Posterior cingulate gyrus (tissue), 11 donors: ENCODE results near the gene POLR3A.

ENCODE experiments used
- DNase-seq, 10 donors: peaks; one replicate each; pipeline versions ENCODE4 v3.0.0 to v3.0.0-alpha.2; 2020 to 2021; ENCODE audit warnings: mixed read lengths in 3 of 10
- intact Hi-C: fragments of 100-400 bp; cut with DNase I; formaldehyde crosslinking; loops from one replicate; pipeline ENCODE4 v1.15.1; 2023

Gene POLR3A

GRCh38 chr10:77962350-77963146 lies 66.8 kb downstream of the POLR3A start:
- no peak for DNase-seq
- intact Hi-C loops, result no loop called here

DNA sequence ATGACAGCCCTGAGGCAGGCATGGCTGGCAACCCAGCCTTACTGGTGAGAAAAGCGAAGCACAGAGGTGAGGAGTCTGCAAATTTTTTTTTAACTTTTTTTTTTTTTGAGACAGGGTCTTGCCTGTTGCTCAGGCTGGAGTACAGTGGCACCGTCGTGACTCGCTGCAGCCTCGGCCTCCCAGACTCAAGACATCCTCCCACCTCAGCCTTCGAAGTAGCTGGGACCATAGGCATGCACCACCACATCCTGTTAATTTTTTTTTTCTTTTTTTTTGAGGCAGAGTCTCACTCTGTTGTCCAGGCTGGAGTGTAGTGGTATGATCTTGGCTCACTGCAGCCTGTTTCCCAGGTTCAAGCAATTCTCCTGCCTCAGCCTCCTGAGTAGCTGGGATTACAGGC lies 67.6 kb downstream of the POLR3A start:
- intact Hi-C loops, result no loop called here
- no peak for DNase-seq

- no peak for DNase-seq
- intact Hi-C loops, result no loop called here
These were observed 68.4 kb downstream of the POLR3A start for GRCh38 chr10:77960829-77961329.

GRCh38 chr10:77959887-77960455 lies 69.3 kb downstream of the POLR3A start:
- no peak for DNase-seq
- intact Hi-C loops, result no loop called here

GRCh38 chr10:77959384-77959783 lies 69.9 kb downstream of the POLR3A start:
- intact Hi-C loops, result no loop called here
- DNase-seq, result no peak

- intact Hi-C loops, result no loop called here
- DNase-seq, result no peak
These were observed 74.2 kb downstream of the POLR3A start for GRCh38 chr10:77955136-77955535.

DNA sequence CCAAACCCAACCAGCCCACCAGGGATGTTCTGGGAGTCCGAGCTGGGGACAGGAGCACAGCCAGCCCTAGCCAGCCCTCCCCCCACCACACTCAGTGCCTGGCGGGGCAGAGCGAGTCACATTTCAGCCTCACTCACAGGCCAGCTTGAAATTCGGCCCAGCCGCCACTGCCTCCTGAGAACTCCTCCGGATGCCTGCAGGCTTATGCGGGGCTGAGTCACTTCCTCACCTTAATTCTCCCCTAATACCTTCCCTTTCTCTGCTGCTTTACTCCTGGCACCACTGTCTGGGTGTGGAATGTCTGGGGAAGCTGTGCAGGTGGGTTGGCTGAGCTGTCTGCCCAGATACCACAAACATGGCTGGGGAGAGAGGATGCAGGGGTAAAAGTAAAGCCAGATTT lies 80.1 kb downstream of the POLR3A start:
- no peak for DNase-seq
- intact Hi-C loops, result no loop called here

GRCh38 chr10:77946084-77946483 lies 83.2 kb downstream of the POLR3A start:
- DNase-seq, result no peak

GRCh38 chr10:77944519-77944918 lies 84.8 kb downstream of the POLR3A start:
- intact Hi-C loops, result no loop called here
- no peak for DNase-seq

More at GRCh38 chr10:77946084-77946483, 83.2 kb downstream of the POLR3A start:
- intact Hi-C loops, result no loop called here

GRCh38 chr10:77943121-77943901 lies 86.0 kb downstream of the POLR3A start:
- no peak for DNase-seq
- intact Hi-C loops, result no loop called here

DNA sequence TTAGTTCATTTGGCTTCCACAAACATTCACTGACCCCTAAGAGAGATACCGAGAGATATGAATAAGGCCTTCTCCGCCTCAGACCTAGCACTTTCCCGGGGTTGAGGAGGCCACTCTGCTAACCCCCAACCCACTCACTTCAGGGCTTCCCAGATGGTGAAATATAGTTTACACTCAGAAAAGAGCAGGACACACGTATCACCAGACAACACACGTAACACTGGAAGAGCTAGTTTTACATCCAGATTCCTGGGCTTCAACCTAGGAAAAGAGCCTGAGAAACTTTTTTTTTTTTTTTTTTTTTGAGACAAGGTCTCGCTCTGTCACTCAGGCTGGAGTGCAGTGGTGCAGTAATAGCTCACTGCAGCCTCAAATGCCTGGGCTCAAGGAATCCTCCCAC lies 87.5 kb downstream of the POLR3A start:
- intact Hi-C loops, result no loop called here
- no peak for DNase-seq

DNA sequence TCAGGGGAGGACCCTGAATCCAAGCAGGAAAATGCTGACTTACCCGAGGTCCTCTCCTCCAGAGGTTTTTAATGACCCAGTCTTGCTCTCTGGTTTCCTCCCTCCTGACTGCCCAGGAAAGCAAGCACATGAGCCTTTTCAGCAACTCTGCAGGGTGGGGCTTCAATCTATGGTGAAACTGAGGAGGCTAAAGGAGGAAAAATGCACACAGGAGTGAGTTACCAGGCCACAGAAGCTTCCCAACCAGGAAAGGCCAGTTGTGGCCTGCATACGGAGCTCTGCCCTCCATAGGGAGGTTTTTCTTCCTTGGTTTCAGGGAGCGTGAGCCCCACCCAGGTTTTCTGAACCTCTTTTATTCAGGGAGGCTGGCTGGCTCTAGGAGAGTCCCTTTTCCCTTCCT lies 88.7 kb downstream of the POLR3A start:
- DNase-seq, result no peak
- intact Hi-C loops, result no loop called here

- intact Hi-C loops, result no loop called here
- no peak for DNase-seq
These were observed 89.1 kb downstream of the POLR3A start for GRCh38 chr10:77940225-77940624.

- intact Hi-C loops, result no loop called here
- DNase-seq, result peak in 2 of 10 donors; percentile 16
These were observed 89.7 kb downstream of the POLR3A start for GRCh38 chr10:77939561-77940001.

DNA sequence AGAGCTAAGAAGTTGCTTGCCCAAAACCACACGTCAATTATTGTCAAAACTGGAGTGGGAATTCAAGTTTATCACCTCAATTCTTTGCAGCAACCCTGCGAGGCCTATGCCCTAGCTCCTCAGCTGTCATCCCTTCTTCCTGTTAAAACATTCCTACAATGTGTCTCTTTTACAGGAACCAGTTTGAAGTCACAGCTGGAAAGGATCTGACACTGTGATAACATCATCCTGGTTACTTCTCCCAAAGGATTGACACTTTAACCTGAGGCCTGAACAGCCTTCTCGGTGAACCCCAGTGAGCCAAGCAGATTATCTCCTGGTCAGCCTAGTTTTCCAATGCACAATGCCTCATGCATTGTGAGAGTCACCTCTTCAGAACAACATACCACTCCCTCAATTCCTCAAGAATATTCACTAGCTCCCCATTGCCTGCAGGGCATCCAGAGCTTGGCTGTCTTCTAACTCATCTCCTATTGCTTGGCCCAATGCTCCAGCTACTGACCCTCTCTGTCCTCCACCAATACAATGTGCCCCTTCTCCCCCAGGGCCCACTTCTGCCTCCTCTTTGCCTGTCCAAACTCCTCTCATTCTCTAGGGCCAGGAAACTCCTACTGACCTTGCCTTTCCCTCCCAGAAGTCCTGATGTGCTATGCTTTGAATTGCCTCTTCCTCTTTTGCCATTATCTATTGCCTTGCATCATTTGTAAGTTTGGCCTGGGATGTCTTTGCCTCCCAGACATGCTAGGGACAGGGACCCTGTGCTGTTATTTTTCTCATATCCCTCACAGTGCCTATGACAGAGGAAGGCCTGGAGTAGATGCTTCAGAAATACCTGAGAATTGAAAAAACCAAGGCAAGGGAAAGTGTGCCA lies 92.4 kb downstream of the POLR3A start:
- intact Hi-C loops, result no loop called here
- no peak for DNase-seq

DNA sequence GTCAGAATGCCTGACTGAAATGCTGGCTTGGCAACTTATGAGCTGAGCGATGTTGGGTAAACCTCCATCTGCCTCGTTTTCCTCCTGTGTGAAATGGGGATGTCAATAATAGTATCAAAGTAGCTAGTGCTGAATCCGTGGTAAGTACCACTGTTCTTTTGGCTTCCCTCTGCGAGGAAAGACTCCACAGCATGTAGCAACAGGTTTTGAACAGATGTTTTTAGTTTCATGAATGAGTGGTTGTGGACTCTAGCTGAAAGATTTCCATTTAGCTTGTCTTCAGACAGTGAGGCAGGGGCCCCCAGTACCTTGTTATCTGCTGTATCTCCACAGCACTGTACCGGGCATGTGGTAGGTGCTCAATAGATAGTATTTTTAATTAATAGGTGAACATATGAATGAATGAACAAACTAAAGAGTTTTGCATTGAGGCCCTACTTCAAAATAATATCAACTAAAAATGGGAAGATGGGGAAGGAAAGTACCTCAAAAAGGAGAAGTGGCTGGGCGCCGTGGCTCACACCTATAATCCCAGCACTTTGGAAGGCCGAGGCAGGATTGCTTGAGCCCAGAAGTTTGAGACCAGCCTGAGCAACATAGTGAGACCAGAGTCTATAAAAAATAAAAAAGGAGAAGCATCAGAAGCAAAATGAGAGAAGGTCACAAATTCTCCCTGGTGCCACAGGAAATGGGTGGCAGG lies 97.1 kb downstream of the POLR3A start:
- DNase-seq, result no peak
- intact Hi-C loops, result no loop called here

DNA sequence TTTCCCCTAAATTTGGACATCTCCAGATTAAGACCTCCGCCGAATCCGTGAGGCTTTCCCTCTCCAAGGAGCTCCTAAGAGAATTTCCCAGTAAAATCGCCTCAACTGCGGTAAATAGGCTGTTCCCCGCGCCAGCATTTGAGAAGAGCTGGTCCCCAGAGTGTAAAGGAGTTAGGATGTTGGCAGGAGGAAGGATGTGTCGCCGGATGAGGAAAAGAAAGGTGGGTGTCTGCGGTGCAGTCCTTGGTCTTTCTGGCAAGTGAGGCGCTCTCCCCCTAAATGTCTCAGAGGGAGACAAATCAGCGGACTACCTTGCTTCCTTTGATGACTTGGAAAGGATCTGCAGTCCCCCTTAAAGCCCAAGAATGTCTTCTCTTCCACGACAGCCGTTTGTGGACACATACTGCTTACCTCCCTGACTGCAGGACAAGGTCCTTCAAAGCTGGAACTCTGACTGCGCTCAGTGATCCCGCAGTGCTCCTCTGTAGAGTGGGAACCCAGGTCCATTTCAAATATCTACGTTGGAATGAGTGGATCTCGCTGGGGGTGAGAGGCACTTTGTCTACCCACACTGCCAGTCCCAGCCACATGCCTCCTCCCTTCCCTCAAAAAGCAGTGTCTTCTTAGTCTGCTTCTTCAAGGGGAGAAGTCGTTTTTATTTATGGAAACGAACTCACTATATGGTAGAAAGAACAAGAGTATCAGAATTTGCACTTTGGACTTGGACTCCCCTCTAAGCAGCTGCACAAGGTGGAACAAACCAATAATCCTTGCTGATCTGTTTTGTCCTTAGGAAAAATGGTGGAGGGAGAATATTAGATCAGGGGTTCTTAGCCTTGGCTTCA lies 101.7 kb downstream of the POLR3A start:
- peak in 4 of 10 donors; percentile 17 to 86 (median 49) for DNase-seq
- intact Hi-C loops, result no loop called here

- intact Hi-C loops, result loop anchor here (1.0 kb wide), 1 partner anchor 80 kb away; no protein-coding TSS in a partner anchor
- peak; percentile 36 to 90 (median 56) for DNase-seq
These were observed 102.5 kb downstream of the POLR3A start, which contains the start of gene DLG5 for GRCh38 chr10:77926566-77927401. TSS of gene DLG5 (minus strand) at chr10:77926755. CDS start at chr10:77926520, 235 bp downstream.
